HepG2 (cell line): Measurements from ENCODE around the gene ARL4D. TPM values are rescaled to one million over a fixed set of nuclear protein-coding genes. Genes with fewer than 3 reads are reported as not detected.

ENCODE experiments used
- CREM ChIP-seq, 2 experiments: sonication (generic) in 1 of 2; formaldehyde crosslinking in 1 of 2; IDR thresholded peaks; 2 replicates each; pipeline versions ENCODE4 v1.4.0 to v1.6.1; 2016 to 2020; ENCODE audit warnings: antibody characterized with exemption in 1 of 2, mild to moderate bottlenecking in 1 of 2, missing genetic modification reagents in 1 of 2
- EEA1 ChIP-seq: sonication (generic); formaldehyde crosslinking; IDR thresholded peaks from 2 replicates; pipeline ENCODE4 v1.5.1; 2020; ENCODE audit warnings: mild to moderate bottlenecking, missing genetic modification reagents, borderline replicate concordance
- MYC ChIP-seq: sonication (generic); formaldehyde crosslinking; IDR thresholded peaks from 2 replicates; pipeline ENCODE4 v1.9.0; 2021; ENCODE audit warnings: missing genetic modification reagents, borderline replicate concordance
- NR2F1 ChIP-seq, 2 experiments: fragments of 450-650 bp in 1 of 2; formaldehyde crosslinking in 1 of 2; IDR thresholded peaks; 2 replicates each; pipeline versions ENCODE4 v1.5.0 to v1.6.1; 2016 to 2020; ENCODE audit warnings: mild to moderate bottlenecking in 1 of 2, missing compliant biosample characterization in 1 of 2, missing genetic modification reagents in 1 of 2, moderate library complexity in 1 of 2
- RNF2 ChIP-seq: fragments of 450-650 bp; conservative IDR thresholded peaks from 2 replicates; pipeline ENCODE4 v1.6.1; 2016; ENCODE audit warnings: low read depth
- SAFB2 ChIP-seq: sonication (generic); formaldehyde crosslinking; IDR thresholded peaks from 2 replicates; pipeline ENCODE4 v1.5.1; 2020; ENCODE audit warnings: missing genetic modification reagents, low read depth, mild to moderate bottlenecking, borderline replicate concordance
- SMAD1 ChIP-seq: sonication (generic); formaldehyde crosslinking; IDR thresholded peaks from 2 replicates; pipeline ENCODE4 v1.4.0; 2020; ENCODE audit warnings: missing genetic modification reagents, low read depth, mild to moderate bottlenecking, borderline replicate concordance
- SRY ChIP-seq: sonication (generic); formaldehyde crosslinking; IDR thresholded peaks from 2 replicates; pipeline ENCODE4 v1.8.0; 2022; ENCODE audit warnings: mild to moderate bottlenecking, missing genetic modification reagents
- TAF1 ChIP-seq: sonication (generic); formaldehyde crosslinking; IDR thresholded peaks from 2 replicates; pipeline ENCODE4 v1.4.0; 2020; ENCODE audit warnings: missing genetic modification reagents
- TFDP2 ChIP-seq: sonication (generic); formaldehyde crosslinking; IDR thresholded peaks from 2 replicates; pipeline ENCODE4 v1.4.0; 2020; ENCODE audit warnings: missing genetic modification reagents
- ZBTB20 ChIP-seq: sonication (generic); formaldehyde crosslinking; IDR thresholded peaks from 2 replicates; pipeline ENCODE4 v1.8.1; 2023; ENCODE audit warnings: missing genetic modification reagents, low read depth, mild to moderate bottlenecking, borderline replicate concordance
- ZBTB4 ChIP-seq: sonication (generic); formaldehyde crosslinking; IDR thresholded peaks from 2 replicates; pipeline ENCODE4 v1.4.0; 2020; ENCODE audit warnings: missing genetic modification reagents, mild to moderate bottlenecking, borderline replicate concordance
- ZNF407 ChIP-seq: sonication (generic); formaldehyde crosslinking; IDR thresholded peaks from one replicate; pipeline ENCODE4 v1.5.1; 2020; ENCODE audit warnings: mild to moderate bottlenecking, missing genetic modification reagents; ENCODE audit errors: not compliant biosample characterization
- ZNF891 ChIP-seq: sonication (generic); formaldehyde crosslinking; IDR thresholded peaks from 2 replicates; pipeline ENCODE4 v1.5.0; 2020; ENCODE audit warnings: mild to moderate bottlenecking, missing genetic modification reagents
- polyA plus RNA-seq, 8 experiments: library from polyadenylated mRNA; depleted of rRNA in 3 of 8; stranded (reverse) in 7 of 8; unstranded in 1 of 8; fragments of >200 nt; fragmentation: Illumina TruSeq in 4 of 8; extraction: Trizol in 4 of 8; gene quantifications; 2 replicates each; pipeline versions ENCODE4 v1.2.1 to v1.2.3, GENCODE V29; 2011 to 2016; ENCODE audit warnings: low read depth in 4 of 8, missing spikeins in 1 of 8, mixed read lengths in 1 of 8; ENCODE audit not compliant: insufficient read depth in 1 of 8
- total RNA-seq, 5 experiments: library from RNA; depleted of rRNA; stranded (reverse); fragments of >200 nt; fragmentation: Illumina TruSeq; extraction: Trizol; gene quantifications; 2 replicates each; pipeline ENCODE4 v1.2.3, GENCODE V29; 2016; ENCODE audit warnings: low read depth in 1 of 5

Gene ARL4D
- total and polyA plus RNA-seq, 2 of the 13 experiments (the other 11 are each of a cell fraction or from before 2014, with no cell fraction given): 9.0 to 25.9 TPM

- TF ChIP-seq ZBTB4 (CRISPR knock-in tag) (no peak), ZBTB20 (CRISPR knock-in tag) (0 out of 2 replicates have a peak, but pooled peaks have one; percentile 8), ZNF407 (CRISPR knock-in tag) (no peak), RNF2 (no peak), SAFB2 (CRISPR knock-in tag) (no peak), TAF1 (no peak), ZNF891 (no peak), TFDP2 (CRISPR knock-in tag) (0 out of 2 replicates have a peak, but pooled peaks have one; percentile 16), SRY (no peak), MYC (peak; percentile 49; the same call in 1 of the 2 replicates), EEA1 (CRISPR knock-in tag) (0 out of 2 replicates have a peak, but pooled peaks have one; percentile 15), SMAD1 (peak; percentile 47; the same call in 1 of the 2 replicates), NR2F1 (CRISPR knock-in tag; IDR thresholded peaks at IDR 0.05) (no peak), CREM (IDR thresholded peaks at IDR 0.05) (peak; percentile 8; the same call in 1 of the 2 replicates), CREM (CRISPR knock-in tag; IDR thresholded peaks at IDR 0.05) (no peak)
These were observed 13.6 kb upstream of the ARL4D start (continued) for GRCh38 chr17:43385046-43385831.
